ENCODE data around the gene C17orf100.

C17orf100 gene

DNA sequence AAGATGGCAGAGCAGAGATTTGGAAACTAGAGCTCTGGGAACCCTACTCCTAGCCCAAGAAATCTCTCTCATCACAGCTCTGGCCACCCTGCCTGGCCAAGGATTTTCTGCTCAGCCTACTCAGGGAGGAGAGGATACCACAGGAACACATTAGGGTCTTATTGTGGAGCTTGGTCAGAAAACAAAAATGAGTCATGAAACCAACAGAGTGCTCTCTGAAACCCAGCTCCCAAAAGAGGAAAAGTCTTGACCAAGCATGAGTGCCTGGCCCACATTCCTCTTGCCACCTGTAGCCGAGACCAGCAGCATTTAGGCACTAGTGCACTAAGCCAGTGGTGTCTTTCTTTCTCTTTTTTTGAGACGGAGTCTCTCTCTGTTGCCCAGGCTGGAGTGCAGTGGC, 43.5 kb downstream of the C17orf100 start:
- no peak for DNase-seq

DNA sequence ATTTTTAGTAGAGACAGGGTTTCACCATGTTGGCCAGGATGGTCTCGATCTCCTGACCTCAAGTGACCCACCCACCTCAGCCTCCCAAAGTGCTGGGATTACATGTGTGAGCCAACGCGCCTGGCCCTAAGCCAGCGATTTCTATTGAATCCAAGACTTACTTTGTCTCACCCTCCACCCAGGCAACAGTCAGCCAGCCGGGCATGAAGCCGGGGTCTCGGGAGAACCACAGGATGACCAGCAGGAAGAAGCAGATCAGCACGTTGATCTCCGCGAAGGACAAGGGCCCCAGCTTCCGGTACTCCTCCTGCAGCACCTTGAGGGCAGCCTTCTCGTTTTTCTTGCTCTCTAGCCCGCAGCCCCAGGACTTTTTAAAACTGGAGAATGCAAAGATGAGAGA, 44.0 kb downstream of the C17orf100 start:
- no peak for DNase-seq

DNA sequence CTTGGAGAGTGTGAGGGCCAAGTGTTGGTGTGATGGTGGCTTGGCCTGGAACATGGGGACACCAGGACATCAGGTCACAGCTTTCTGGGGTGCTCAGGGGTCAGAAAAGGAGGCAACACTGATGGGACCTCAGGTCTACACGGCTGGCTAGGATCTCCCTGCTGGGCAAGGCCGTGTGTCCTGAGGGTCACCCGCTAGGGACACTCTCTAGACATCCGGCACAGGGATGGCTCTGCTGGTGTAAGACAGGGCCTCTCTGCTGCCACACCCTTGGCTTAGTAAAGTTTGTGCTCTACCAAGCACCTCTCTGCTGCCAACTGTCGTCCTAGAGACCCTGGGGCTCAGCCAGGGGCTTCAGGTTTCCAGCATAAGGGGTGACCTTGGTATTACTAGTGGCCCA, 45.3 kb downstream of the C17orf100 start:
- no peak for DNase-seq

DNA sequence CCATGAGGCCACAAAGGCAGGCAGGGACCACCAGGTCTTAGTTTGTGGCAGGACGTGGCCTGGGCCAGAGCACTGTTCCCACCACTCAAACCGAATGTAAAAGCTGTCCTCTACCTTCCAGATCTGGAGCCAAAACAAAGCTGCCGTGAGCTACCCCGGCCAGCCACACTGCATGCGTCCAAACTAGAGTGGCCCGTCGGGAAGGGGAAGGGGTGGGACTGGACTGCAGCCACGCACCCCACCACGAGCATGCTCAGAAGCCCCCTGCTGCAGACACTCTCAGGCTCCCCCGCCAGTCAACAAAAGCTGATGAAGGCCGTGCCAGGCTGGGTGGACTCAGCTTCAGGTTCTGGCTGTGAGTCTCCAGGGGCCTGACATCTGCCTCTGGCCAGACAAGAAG, 46.4 kb downstream of the C17orf100 start:
- DNase-seq: no peak

DNA sequence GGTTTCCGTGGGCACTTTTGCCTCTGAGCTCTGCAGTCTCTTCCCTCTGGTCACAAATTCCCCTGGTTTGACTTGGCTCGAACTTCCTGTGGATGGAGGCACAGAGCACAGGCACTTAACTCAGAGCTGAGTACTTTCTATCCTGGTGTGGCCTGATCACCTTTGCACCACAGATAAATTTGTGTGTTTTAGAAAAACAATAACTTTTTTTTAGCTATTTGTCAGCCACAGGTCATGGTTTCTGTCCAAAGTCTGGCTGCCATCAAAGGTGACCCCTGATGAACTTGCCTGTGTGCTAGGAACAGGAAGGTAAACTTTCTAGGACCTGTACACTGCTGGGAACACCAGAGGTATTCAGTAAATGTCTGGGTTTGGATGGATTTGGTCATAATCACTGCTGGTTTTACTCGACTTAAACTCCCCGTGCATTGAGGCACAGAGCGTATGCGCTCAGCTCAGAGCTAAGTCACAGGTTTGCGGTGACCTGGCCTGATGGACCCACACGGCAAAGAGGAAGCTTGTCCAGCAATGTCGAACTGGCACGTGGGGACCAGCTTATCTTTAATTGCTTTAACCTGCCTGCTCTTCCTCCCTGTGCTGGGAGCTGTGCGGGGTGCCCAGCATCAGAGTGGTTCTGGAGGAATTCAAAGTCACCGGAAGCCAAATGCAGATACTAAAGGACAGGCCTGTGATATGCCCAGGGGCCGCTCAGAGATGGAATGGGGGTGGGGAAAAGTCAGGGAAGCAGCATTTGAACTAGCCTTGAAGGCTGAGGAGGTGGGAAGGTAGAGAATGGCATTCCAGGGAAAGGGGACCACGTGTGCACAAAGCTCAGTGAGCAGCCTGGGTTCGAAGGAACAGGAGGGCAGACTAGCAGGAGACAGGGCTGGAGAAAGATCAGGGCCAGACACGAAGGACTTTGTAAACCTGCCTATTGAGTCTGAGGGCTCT, 48.7 kb downstream of the C17orf100 start:
- DNase-seq: no peak

DNA sequence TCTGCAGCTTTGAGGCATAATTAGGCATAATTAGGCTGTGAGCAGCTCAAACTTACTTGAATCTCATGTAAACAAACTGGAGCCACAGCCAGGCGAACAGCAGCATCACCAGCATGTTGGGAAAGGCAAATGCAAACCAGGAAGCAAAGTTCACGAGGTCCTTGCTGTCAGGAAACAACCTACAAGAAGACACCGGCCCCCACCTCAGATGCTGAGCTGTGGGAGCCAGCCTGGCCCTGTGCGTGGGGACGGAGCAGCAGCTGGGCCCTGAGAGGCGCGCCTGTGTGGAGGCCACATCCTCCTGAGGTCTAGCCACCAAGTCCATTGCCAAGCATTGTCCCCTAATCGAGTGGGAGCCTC, 49.4 kb downstream of the C17orf100 start:
- no peak for DNase-seq

DNA sequence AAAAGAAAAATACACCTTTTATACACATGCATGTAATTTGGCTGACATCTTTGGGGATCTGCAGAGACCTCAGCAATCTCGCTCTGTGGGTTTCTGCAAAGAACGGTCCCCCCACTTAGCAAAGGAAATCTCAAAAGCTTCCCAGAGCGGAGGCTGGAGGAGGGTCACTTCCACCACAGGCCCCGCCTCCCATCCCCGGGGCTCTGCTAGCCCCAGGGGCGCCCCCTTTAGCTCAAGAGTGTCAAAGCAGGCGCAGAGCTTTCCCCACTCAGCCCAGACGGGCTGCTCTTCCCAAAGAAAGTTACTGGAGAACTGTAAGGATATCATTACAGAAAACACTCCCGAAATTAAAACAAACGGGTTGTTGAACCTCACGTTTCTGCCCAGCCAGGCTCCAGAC, 50.2 kb downstream of the C17orf100 start:
- no peak for DNase-seq

DNA sequence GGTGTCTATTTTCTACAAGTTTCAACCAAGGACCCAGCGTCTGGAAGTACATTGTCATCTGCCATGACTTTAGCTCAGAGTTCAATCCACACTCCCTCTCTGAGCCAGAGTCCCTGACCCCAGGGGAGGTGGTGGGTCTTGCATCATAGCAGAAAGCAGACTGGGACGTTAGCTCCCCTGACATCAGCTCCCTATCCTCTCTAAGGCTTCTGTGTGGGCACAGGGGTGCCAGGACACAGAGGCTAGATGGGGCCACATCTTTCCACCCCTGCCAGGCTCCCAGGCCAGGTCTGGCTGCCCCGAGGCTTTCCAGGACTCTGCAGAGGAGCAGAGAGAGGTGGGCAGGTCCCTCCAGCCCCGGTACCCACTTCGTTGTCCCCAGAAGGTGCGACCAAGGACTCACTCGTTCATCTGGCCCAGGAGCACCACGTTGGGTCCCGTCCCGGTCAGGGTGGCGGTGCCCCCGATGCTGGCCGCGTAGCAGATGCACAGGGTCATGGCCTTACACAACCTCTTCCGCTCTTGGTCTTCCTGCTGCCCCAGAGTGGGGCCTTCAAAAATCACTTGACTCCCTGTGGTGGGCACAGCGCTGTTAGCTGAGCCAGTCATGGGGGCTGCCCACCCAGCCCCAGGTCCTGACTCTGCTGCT, 51.1 kb downstream of the C17orf100 start:
- no peak for DNase-seq
